22Rv1 (cell line): ENCODE data around the gene CFAP61.

Experiments used
- CTCF ChIP-seq: fragments of 450-650 bp; IDR thresholded peaks from 2 replicates; pipeline ENCODE4 v1.5.1; 2017; ENCODE audit warnings: mild to moderate bottlenecking
- ZFX ChIP-seq: fragments of 450-650 bp; IDR thresholded peaks from 2 replicates; pipeline ENCODE4 v1.6.1; 2017; ENCODE audit warnings: antibody characterized with exemption, borderline replicate concordance

GRCh38 chr20:20344476-20344875 lies 292.1 kb downstream of the CFAP61 start:
- TF ChIP-seq CTCF (no peak), ZFX (no peak)
